Posterior cingulate gyrus (tissue), 11 donors: ENCODE results near the gene AP3B1.

Experiments
- DNase-seq, 10 donors: peaks; one replicate each; pipeline versions ENCODE4 v3.0.0 to v3.0.0-alpha.2; 2020 to 2021; ENCODE audit warnings: mixed read lengths in 3 of 10
- intact Hi-C: fragments of 100-400 bp; cut with DNase I; formaldehyde crosslinking; loops from one replicate; pipeline ENCODE4 v1.15.1; 2023

AP3B1 gene

GRCh38 chr5:78291687-78292086 is 2.8 kb downstream of the AP3B1 start:
- intact Hi-C loops: loop anchor here (10.0 kb wide), 2 partner anchors 517 to 683 kb away; partner anchors contain the start of gene TBCA
- DNase-seq: no peak

- intact Hi-C loops: loop anchor here (10.0 kb wide), 2 partner anchors 515 to 685 kb away; partner anchors contain the start of gene TBCA
- no peak for DNase-seq
Measured at GRCh38 chr5:78289911-78290310, 4.6 kb downstream of the AP3B1 start.

- intact Hi-C loops: no loop called here
- DNase-seq: no peak
Measured at GRCh38 chr5:78288246-78288645, 6.3 kb downstream of the AP3B1 start.

GRCh38 chr5:78287833-78288232 is 6.7 kb downstream of the AP3B1 start:
- no peak for DNase-seq
- intact Hi-C loops: no loop called here

- no peak for DNase-seq
- intact Hi-C loops: no loop called here
Measured at GRCh38 chr5:78287169-78287568, 7.3 kb downstream of the AP3B1 start.

GRCh38 chr5:78286290-78286689 is 8.2 kb downstream of the AP3B1 start:
- intact Hi-C loops: no loop called here
- DNase-seq: no peak

- intact Hi-C loops: no loop called here
Measured at GRCh38 chr5:78283802-78284201, 10.7 kb downstream of the AP3B1 start.

GRCh38 chr5:78283105-78283504 is 11.4 kb downstream of the AP3B1 start:
- intact Hi-C loops: no loop called here

More at GRCh38 chr5:78283802-78284201, 10.7 kb downstream of the AP3B1 start:
- DNase-seq: no peak

GRCh38 chr5:78280261-78280660 is 14.2 kb downstream of the AP3B1 start:
- peak in 1 of 10 donors; percentile 23 for DNase-seq

More at GRCh38 chr5:78283105-78283504, 11.4 kb downstream of the AP3B1 start:
- DNase-seq: no peak

GRCh38 chr5:78279194-78279593 is 15.3 kb downstream of the AP3B1 start:
- intact Hi-C loops: loop anchor here (10.0 kb wide), 1 partner anchor 414 kb away; no protein-coding TSS in a partner anchor
- no peak for DNase-seq

More at GRCh38 chr5:78280261-78280660, 14.2 kb downstream of the AP3B1 start:
- intact Hi-C loops: no loop called here

GRCh38 chr5:78277715-78278114 is 16.8 kb downstream of the AP3B1 start:
- intact Hi-C loops: loop anchor here (10.0 kb wide), 1 partner anchor 413 kb away; no protein-coding TSS in a partner anchor
- no peak for DNase-seq

- no peak for DNase-seq
- intact Hi-C loops: loop anchor here (10.0 kb wide), 1 partner anchor 411 kb away; no protein-coding TSS in a partner anchor
Measured at GRCh38 chr5:78275998-78276543, 18.4 kb downstream of the AP3B1 start.

- DNase-seq: no peak
- intact Hi-C loops: loop anchor here (10.0 kb wide), 1 partner anchor 410 kb away; no protein-coding TSS in a partner anchor
Measured at GRCh38 chr5:78274540-78275197, 19.8 kb downstream of the AP3B1 start.

- intact Hi-C loops: loop anchor here (10.0 kb wide), 1 partner anchor 409 kb away; no protein-coding TSS in a partner anchor
- DNase-seq: no peak
Measured at GRCh38 chr5:78273436-78273835, 21.1 kb downstream of the AP3B1 start.

- no peak for DNase-seq
- intact Hi-C loops: loop anchor here (10.0 kb wide), 1 partner anchor 407 kb away; no protein-coding TSS in a partner anchor
Measured at GRCh38 chr5:78271766-78272165, 22.7 kb downstream of the AP3B1 start.

GRCh38 chr5:78269088-78269703 is 25.3 kb downstream of the AP3B1 start:
- DNase-seq: no peak
- intact Hi-C loops: no loop called here

- no peak for DNase-seq
- intact Hi-C loops: no loop called here
Measured at GRCh38 chr5:78268356-78268755, 26.1 kb downstream of the AP3B1 start.

GRCh38 chr5:78265163-78265562 is 29.3 kb downstream of the AP3B1 start:
- no peak for DNase-seq
- intact Hi-C loops: no loop called here

- DNase-seq: no peak
- intact Hi-C loops: no loop called here
Measured at GRCh38 chr5:78264600-78264999, 29.9 kb downstream of the AP3B1 start.

GRCh38 chr5:78260771-78261170 is 33.7 kb downstream of the AP3B1 start:
- intact Hi-C loops: no loop called here
- DNase-seq: no peak

- intact Hi-C loops: no loop called here
- no peak for DNase-seq
Measured at GRCh38 chr5:78253201-78253600, 41.3 kb downstream of the AP3B1 start.
